H9 (cell line): ENCODE data around the gene KDM4F. TPM values are rescaled to one million over a fixed set of nuclear protein-coding genes. Genes with fewer than 3 reads are reported as not detected.

Experiments used
- DNase-seq: peaks from one replicate; pipeline ENCODE4 v3.0.0-alpha.2; 2017
- H2AFZ ChIP-seq: one replicate; pipeline ENCODE4 v1.6.1; 2013; ENCODE audit warnings: mild to moderate bottlenecking, low read length, control low read depth, moderate library complexity
- H2AK5ac ChIP-seq: 2 replicates; pipeline ENCODE4 v1.6.1; 2013; ENCODE audit warnings: low read length, control low read depth, mixed read lengths; ENCODE audit not compliant: insufficient read length
- H2BK120ac ChIP-seq: one replicate; pipeline ENCODE4 v1.6.1; 2013; ENCODE audit warnings: low read depth, mild to moderate bottlenecking, low read length, control low read depth, inconsistent platforms; ENCODE audit not compliant: poor library complexity, severe bottlenecking
- H2BK12ac ChIP-seq: 2 replicates; pipeline ENCODE4 v1.6.1; 2013; ENCODE audit warnings: low read length, control low read depth, mixed read lengths, low read depth; ENCODE audit not compliant: insufficient read length
- H2BK15ac ChIP-seq: 2 replicates; pipeline ENCODE4 v1.6.1; 2013; ENCODE audit warnings: low read depth, low read length, control low read depth
- H2BK20ac ChIP-seq: one replicate; pipeline ENCODE4 v1.6.1; 2013; ENCODE audit warnings: low read depth, mild to moderate bottlenecking, low read length, control low read depth, inconsistent platforms; ENCODE audit not compliant: poor library complexity, severe bottlenecking
- H2BK5ac ChIP-seq: 2 replicates; pipeline ENCODE4 v1.6.1; 2013; ENCODE audit warnings: low read length, control low read depth, mixed read lengths; ENCODE audit not compliant: insufficient read length
- H3K14ac ChIP-seq: 2 replicates; pipeline ENCODE4 v1.6.1; 2013; ENCODE audit warnings: low read length, control low read depth; ENCODE audit not compliant: insufficient read depth
- H3K18ac ChIP-seq: 2 replicates; pipeline ENCODE4 v1.6.1; 2013; ENCODE audit warnings: low read depth, mild to moderate bottlenecking, mixed read lengths, low read length, control low read depth; ENCODE audit not compliant: insufficient read length
- H3K23ac ChIP-seq: 2 replicates; pipeline ENCODE4 v1.6.1; 2013; ENCODE audit warnings: low read length, control low read depth, mixed read lengths, low read depth; ENCODE audit not compliant: insufficient read length
- H3K23me2 ChIP-seq: 2 replicates; pipeline ENCODE4 v1.6.1; 2013; ENCODE audit warnings: low read depth, mild to moderate bottlenecking, mixed read lengths, low read length, control low read depth; ENCODE audit not compliant: insufficient read length, poor library complexity, severe bottlenecking
- H3K27ac ChIP-seq: 2 replicates; pipeline ENCODE4 v1.5.1; 2013; ENCODE audit warnings: low read length, control low read depth, mixed read lengths, low read depth; ENCODE audit not compliant: insufficient read length
- H3K27me3 ChIP-seq: 2 replicates; pipeline ENCODE4 v1.6.1; 2013; ENCODE audit warnings: low read length, control low read depth, inconsistent platforms; ENCODE audit not compliant: insufficient read depth
- H3K4ac ChIP-seq: 2 replicates; pipeline ENCODE4 v1.6.1; 2013; ENCODE audit warnings: low read depth, mild to moderate bottlenecking, control low read depth, inconsistent platforms, low read length, moderate library complexity
- H3K4me1 ChIP-seq: 2 replicates; pipeline ENCODE4 v1.6.1; 2013; ENCODE audit warnings: low read length, control low read depth, inconsistent platforms; ENCODE audit not compliant: insufficient read depth
- H3K4me2 ChIP-seq: 2 replicates; pipeline ENCODE4 v1.6.1; 2013; ENCODE audit warnings: low read length, control low read depth, mixed read lengths; ENCODE audit not compliant: insufficient read length, insufficient read depth
- H3K56ac ChIP-seq: 2 replicates; pipeline ENCODE4 v1.6.1; 2013; ENCODE audit warnings: low read depth, mild to moderate bottlenecking, mixed read lengths, low read length, control low read depth; ENCODE audit not compliant: insufficient read length
- H3K79me1 ChIP-seq: 2 replicates; pipeline ENCODE4 v1.6.1; 2013; ENCODE audit warnings: low read depth, mild to moderate bottlenecking, moderate library complexity, low read length, control low read depth, inconsistent platforms; ENCODE audit not compliant: insufficient read depth, poor library complexity, severe bottlenecking
- H3K79me2 ChIP-seq: 2 replicates; pipeline ENCODE4 v1.6.1; 2013; ENCODE audit warnings: low read length, control low read depth, inconsistent platforms; ENCODE audit not compliant: insufficient read depth
- H3K9ac ChIP-seq: 2 replicates; pipeline ENCODE4 v1.6.1; 2013; ENCODE audit warnings: low read length, control low read depth, mixed read lengths; ENCODE audit not compliant: insufficient read length; ENCODE audit errors: extremely low read depth
- H3K9me3 ChIP-seq: one replicate; pipeline ENCODE4 v1.6.1; 2013; ENCODE audit warnings: low read depth, low read length, inconsistent platforms; ENCODE audit not compliant: control insufficient read depth
- H3T11ph ChIP-seq: one replicate; pipeline ENCODE4 v1.6.1; 2013; ENCODE audit warnings: mild to moderate bottlenecking, low read length, control low read depth, inconsistent platforms
- H4K20me1 ChIP-seq: one replicate; pipeline ENCODE4 v1.6.1; 2013; ENCODE audit not compliant: control insufficient read depth, insufficient read length, insufficient read depth
- H4K5ac ChIP-seq: 2 replicates; pipeline ENCODE4 v1.6.1; 2013; ENCODE audit warnings: low read depth, mild to moderate bottlenecking, mixed read lengths, low read length, control low read depth; ENCODE audit not compliant: insufficient read length
- H4K8ac ChIP-seq: replicated peaks from 2 replicates; pipeline ENCODE4 v1.6.1; 2013; ENCODE audit warnings: low read length, control low read depth, mixed read lengths, low read depth; ENCODE audit not compliant: insufficient read length
- H4K91ac ChIP-seq: 2 replicates; pipeline ENCODE4 v1.6.1; 2013; ENCODE audit warnings: low read depth, mild to moderate bottlenecking, moderate library complexity, mixed read lengths, low read length, control low read depth; ENCODE audit not compliant: insufficient read length
- H3K27ac Mint-ChIP-seq, 3 experiments: 2 replicates in 2 of 3; 3 replicates in 1 of 3; pipeline ENCODE4 v1.8.0; 2020 to 2021; ENCODE audit warnings: mixed read lengths in 3 of 3, mild to moderate bottlenecking in 1 of 3, moderate library complexity in 1 of 3
- H3K27me3 Mint-ChIP-seq: 2 replicates; pipeline ENCODE4 v1.8.0; 2021; ENCODE audit warnings: low read depth, mild to moderate bottlenecking, moderate library complexity, mixed read lengths
- H3K36me3 Mint-ChIP-seq, 3 experiments: 2 replicates in 2 of 3; 3 replicates in 1 of 3; pipeline ENCODE4 v1.8.0; 2020 to 2021; ENCODE audit warnings: low read depth in 3 of 3, mixed read lengths in 3 of 3; ENCODE audit not compliant: insufficient read depth in 1 of 3
- H3K4me1 Mint-ChIP-seq, 2 experiments: 2 replicates each; pipeline ENCODE4 v1.8.0; 2020; ENCODE audit warnings: mixed read lengths in 2 of 2
- H3K4me3 Mint-ChIP-seq, 2 experiments: 2 replicates in 1 of 2; 3 replicates in 1 of 2; pipeline ENCODE4 v1.8.0; 2020 to 2021; ENCODE audit warnings: mild to moderate bottlenecking in 2 of 2, mixed read lengths in 2 of 2, moderate library complexity in 1 of 2
- H3K9me3 Mint-ChIP-seq, 2 experiments: 2 replicates in 1 of 2; 3 replicates in 1 of 2; pipeline ENCODE4 v1.8.0; 2020; ENCODE audit warnings: mild to moderate bottlenecking in 2 of 2, mixed read lengths in 2 of 2, moderate library complexity in 1 of 2
- CTCF ChIP-seq: fragments of 200-600 bp; sonication (generic); conservative IDR thresholded peaks from 3 replicates; pipeline ENCODE4 v1.8.0; 2021; ENCODE audit warnings: antibody characterized with exemption, mild to moderate bottlenecking
- WGBS: extraction: QIAGEN DNeasy Blood & Tissue Kit; methylation state at CpG from one replicate; pipeline ENCODE4 v1.1.7; 2013; ENCODE audit warnings: missing lambda C conversion rate, low lambda C conversion rate, mixed read lengths; ENCODE audit not compliant: insufficient read length; ENCODE audit errors: extremely low coverage; 5-methylcytosine and 5-hydroxymethylcytosine counted together
- total RNA-seq: library from RNA; stranded (reverse); gene quantifications from 2 replicates; pipeline ENCODE4 v1.2.1, GENCODE V29; 2021

KDM4F gene
- total RNA-seq, 1 experiment from 2014 or later, result not detected

- H2AK5ac ChIP-seq, result no peak overlapping the region
- H4K8ac ChIP-seq, result no peak overlapping the region
- H3K4me2 ChIP-seq, result no peak overlapping the region
- no peaks in the 10 kb centered on the region for H3K9me3 ChIP-seq
- peaks cover 44% of the 10 kb centered on the region for H3K27me3 Mint-ChIP-seq
- H2BK12ac ChIP-seq, result no peak overlapping the region
- H4K5ac ChIP-seq, result no peak overlapping the region
- no peak overlapping the region for H4K91ac ChIP-seq
- WGBS, result no CpG with 5 or more reads among the region's 2 CpGs
- no peak overlapping the region for H3T11ph ChIP-seq
- H3K56ac ChIP-seq, result no peak overlapping the region
- no peaks in the 10 kb centered on the region for H3K36me3 Mint-ChIP-seq
- H2BK20ac ChIP-seq, result no peak overlapping the region
- H3K27ac Mint-ChIP-seq, result no peak overlapping the region
- no peak overlapping the region for H3K23ac ChIP-seq
- H2BK120ac ChIP-seq, result no peak overlapping the region
- no peak overlapping the region for H3K14ac ChIP-seq
- H3K27ac ChIP-seq, result no peak overlapping the region
- no peaks in the 10 kb centered on the region for H3K9me3 Mint-ChIP-seq
- H2BK15ac ChIP-seq, result no peak overlapping the region
- H3K79me1 ChIP-seq, result no peaks in the 10 kb centered on the region
- no peaks in the 10 kb centered on the region for H3K4me1 Mint-ChIP-seq
- no peaks in the 10 kb centered on the region for H3K79me2 ChIP-seq
- no peaks in the 10 kb centered on the region for H3K23me2 ChIP-seq
- H2AFZ ChIP-seq, result no peak overlapping the region
- H3K4me3 Mint-ChIP-seq, result no peak overlapping the region
- H3K4me1 ChIP-seq, result no peaks in the 10 kb centered on the region
- no peak for TF ChIP-seq CTCF
- DNase-seq, result no peak
- no peak overlapping the region for H3K9ac ChIP-seq
- no peak overlapping the region for H3K4ac ChIP-seq
- no peak overlapping the region for H3K18ac ChIP-seq
- H3K27me3 ChIP-seq, result no peaks in the 10 kb centered on the region
- no peaks in the 10 kb centered on the region for H4K20me1 ChIP-seq
- H2BK5ac ChIP-seq, result no peak overlapping the region
Observed at GRCh38 chr11:95055283-95055897, 6.2 kb downstream of the KDM4F start.
